Measurements from ENCODE around the gene HOXD9. TPM values are rescaled to one million over a fixed set of nuclear protein-coding genes. Genes with fewer than 3 reads are reported as not detected.

HOXD9 gene
- total RNA-seq, 1 experiment from 2014 or later = not detected

GRCh38 chr2:176088937-176089842 is 33.3 kb upstream of the HOXD9 start:
- Mint-ChIP-seq H3K9me3 (no peaks in the 10 kb centered on the region), H3K27ac (no peak overlapping the region), H3K4me1 (peaks cover 46% of the 10 kb centered on the region), H3K36me3 (peaks cover 9% of the 10 kb centered on the region), H3K27me3 (ENCODE audit: low read depth) (peaks cover 97% of the 10 kb centered on the region), H3K4me3 (no peak overlapping the region)
- ChIA-PET CTCF (interaction anchor here (0.9 to 2.4 kb wide), 4 partner anchors 9 to 22 kb away, joined by 3 to 27 read pairs (median 4); no protein-coding TSS in a partner anchor), POLR2A (no interaction called here)
- DNase-seq (ENCODE audit: low spot score) (no peak), ATAC-seq (no peak)
- TF ChIP-seq ATF1 (CRISPR knock-in tag; IDR thresholded peaks at IDR 0.05) = no peak
- no peak for TF ChIP-seq ZNF138 (CRISPR knock-in tag; conservative IDR thresholded peaks at IDR 0.05)
- TF ChIP-seq NFATC4 (CRISPR knock-in tag; IDR thresholded peaks at IDR 0.05) = no peak
- TF ChIP-seq, protein P1, sequence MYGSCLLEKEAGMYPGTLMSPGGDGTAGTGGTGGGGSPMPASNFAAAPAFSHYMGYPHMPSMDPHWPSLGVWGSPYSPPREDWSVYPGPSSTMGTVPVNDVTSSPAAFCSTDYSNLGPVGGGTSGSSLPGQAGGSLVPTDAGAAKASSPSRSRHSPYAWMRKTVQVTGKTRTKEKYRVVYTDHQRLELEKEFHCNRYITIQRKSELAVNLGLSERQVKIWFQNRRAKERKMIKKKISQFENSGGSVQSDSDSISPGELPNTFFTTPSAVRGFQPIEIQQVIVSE (CRISPR knock-in tag; IDR thresholded peaks at IDR 0.05; ENCODE audit: borderline replicate concordance) = no peak
- TF ChIP-seq CBFB (CRISPR knock-in tag; IDR thresholded peaks at IDR 0.05; ENCODE audit: low read depth) = no peak
- TF ChIP-seq, protein P2, sequence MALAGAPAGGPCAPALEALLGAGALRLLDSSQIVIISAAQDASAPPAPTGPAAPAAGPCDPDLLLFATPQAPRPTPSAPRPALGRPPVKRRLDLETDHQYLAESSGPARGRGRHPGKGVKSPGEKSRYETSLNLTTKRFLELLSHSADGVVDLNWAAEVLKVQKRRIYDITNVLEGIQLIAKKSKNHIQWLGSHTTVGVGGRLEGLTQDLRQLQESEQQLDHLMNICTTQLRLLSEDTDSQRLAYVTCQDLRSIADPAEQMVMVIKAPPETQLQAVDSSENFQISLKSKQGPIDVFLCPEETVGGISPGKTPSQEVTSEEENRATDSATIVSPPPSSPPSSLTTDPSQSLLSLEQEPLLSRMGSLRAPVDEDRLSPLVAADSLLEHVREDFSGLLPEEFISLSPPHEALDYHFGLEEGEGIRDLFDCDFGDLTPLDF (CRISPR knock-in tag; IDR thresholded peaks at IDR 0.05) = no peak
- TF ChIP-seq ZNF232 (CRISPR knock-in tag; IDR thresholded peaks at IDR 0.05) = no peak
- no peak for TF ChIP-seq IRF2 (CRISPR knock-in tag; IDR thresholded peaks at IDR 0.05; ENCODE audit: borderline replicate concordance, low read depth)
- no peak for TF ChIP-seq ELF4 (CRISPR knock-in tag; IDR thresholded peaks at IDR 0.05; ENCODE audit: low read depth)
- no peak for TF ChIP-seq SP1 (CRISPR knock-in tag; conservative IDR thresholded peaks at IDR 0.05)
- no peak for TF ChIP-seq FOXJ3 (CRISPR knock-in tag; IDR thresholded peaks at IDR 0.05; ENCODE audit: borderline replicate concordance)
- TF ChIP-seq GRHL2 (CRISPR knock-in tag; IDR thresholded peaks at IDR 0.05; ENCODE audit: insufficient replicate concordance, severe bottlenecking) = no peak
- TF ChIP-seq NFYB (CRISPR knock-in tag; conservative IDR thresholded peaks at IDR 0.05; ENCODE audit: low read depth) = no peak

DNA sequence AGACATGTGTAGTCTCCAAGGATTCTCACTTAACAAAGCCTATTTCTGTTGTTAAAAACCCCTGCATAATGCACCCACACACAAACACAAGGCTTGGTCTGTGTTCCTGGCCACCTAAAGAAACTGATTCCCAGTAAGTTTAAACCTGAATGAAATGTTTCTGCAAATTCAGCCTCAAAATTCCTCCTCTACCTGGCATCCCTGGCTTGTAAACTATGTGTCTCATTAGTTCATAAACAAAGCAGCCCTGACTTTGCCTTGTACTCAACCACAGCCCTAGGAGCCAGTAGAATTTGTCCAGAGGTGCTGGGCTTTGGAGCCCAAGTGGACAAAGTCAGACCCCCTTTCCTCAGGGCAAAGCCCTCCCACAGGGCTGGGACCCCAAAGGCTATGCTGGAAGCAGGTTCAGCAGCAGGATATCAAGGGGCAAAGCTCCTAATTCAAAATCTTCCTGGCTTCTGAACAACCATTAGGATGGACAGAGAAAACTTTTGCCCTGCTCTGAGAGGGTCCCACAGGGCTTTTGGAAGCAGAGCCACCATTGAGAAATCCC is 32.6 kb upstream of the HOXD9 start:
- no peaks in the 10 kb centered on the region for H3K9me3 Mint-ChIP-seq
- peaks cover 9% of the 10 kb centered on the region for H3K36me3 Mint-ChIP-seq
- ATAC-seq = no peak
- H3K4me1 Mint-ChIP-seq = peaks cover 48% of the 10 kb centered on the region
- no peak overlapping the region for H3K4me3 Mint-ChIP-seq
- H3K27ac Mint-ChIP-seq = no peak overlapping the region
- peaks cover 97% of the 10 kb centered on the region for H3K27me3 Mint-ChIP-seq (ENCODE audit: low read depth)
- POLR2A ChIA-PET = no interaction called here
- CTCF ChIA-PET = interaction anchor here (2.4 kb wide), 1 partner anchor 8 kb away, joined by 27 read pairs; no protein-coding TSS in a partner anchor
- DNase-seq (ENCODE audit: low spot score) = no peak
- TF ChIP-seq, protein P3, sequence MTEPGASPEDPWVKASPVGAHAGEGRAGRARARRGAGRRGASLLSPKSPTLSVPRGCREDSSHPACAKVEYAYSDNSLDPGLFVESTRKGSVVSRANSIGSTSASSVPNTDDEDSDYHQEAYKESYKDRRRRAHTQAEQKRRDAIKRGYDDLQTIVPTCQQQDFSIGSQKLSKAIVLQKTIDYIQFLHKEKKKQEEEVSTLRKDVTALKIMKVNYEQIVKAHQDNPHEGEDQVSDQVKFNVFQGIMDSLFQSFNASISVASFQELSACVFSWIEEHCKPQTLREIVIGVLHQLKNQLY (CRISPR knock-in tag; IDR thresholded peaks at IDR 0.05) = no peak
- TF ChIP-seq HMGA2 (CRISPR knock-in tag; IDR thresholded peaks at IDR 0.05) (no peak), TEAD1 (CRISPR knock-in tag; IDR thresholded peaks at IDR 0.05) (no peak), TCF7 (CRISPR knock-in tag; IDR thresholded peaks at IDR 0.05; ENCODE audit: low read depth) (no peak)
- TF ChIP-seq, protein P4, sequence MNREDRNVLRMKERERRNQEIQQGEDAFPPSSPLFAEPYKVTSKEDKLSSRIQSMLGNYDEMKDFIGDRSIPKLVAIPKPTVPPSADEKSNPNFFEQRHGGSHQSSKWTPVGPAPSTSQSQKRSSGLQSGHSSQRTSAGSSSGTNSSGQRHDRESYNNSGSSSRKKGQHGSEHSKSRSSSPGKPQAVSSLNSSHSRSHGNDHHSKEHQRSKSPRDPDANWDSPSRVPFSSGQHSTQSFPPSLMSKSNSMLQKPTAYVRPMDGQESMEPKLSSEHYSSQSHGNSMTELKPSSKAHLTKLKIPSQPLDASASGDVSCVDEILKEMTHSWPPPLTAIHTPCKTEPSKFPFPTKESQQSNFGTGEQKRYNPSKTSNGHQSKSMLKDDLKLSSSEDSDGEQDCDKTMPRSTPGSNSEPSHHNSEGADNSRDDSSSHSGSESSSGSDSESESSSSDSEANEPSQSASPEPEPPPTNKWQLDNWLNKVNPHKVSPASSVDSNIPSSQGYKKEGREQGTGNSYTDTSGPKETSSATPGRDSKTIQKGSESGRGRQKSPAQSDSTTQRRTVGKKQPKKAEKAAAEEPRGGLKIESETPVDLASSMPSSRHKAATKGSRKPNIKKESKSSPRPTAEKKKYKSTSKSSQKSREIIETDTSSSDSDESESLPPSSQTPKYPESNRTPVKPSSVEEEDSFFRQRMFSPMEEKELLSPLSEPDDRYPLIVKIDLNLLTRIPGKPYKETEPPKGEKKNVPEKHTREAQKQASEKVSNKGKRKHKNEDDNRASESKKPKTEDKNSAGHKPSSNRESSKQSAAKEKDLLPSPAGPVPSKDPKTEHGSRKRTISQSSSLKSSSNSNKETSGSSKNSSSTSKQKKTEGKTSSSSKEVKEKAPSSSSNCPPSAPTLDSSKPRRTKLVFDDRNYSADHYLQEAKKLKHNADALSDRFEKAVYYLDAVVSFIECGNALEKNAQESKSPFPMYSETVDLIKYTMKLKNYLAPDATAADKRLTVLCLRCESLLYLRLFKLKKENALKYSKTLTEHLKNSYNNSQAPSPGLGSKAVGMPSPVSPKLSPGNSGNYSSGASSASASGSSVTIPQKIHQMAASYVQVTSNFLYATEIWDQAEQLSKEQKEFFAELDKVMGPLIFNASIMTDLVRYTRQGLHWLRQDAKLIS (CRISPR knock-in tag; IDR thresholded peaks at IDR 0.05; ENCODE audit: borderline replicate concordance) = no peak
- TF ChIP-seq, protein P5, sequence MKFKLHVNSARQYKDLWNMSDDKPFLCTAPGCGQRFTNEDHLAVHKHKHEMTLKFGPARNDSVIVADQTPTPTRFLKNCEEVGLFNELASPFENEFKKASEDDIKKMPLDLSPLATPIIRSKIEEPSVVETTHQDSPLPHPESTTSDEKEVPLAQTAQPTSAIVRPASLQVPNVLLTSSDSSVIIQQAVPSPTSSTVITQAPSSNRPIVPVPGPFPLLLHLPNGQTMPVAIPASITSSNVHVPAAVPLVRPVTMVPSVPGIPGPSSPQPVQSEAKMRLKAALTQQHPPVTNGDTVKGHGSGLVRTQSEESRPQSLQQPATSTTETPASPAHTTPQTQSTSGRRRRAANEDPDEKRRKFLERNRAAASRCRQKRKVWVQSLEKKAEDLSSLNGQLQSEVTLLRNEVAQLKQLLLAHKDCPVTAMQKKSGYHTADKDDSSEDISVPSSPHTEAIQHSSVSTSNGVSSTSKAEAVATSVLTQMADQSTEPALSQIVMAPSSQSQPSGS (CRISPR knock-in tag; IDR thresholded peaks at IDR 0.05; ENCODE audit: borderline replicate concordance, low read depth) = no peak
- TF ChIP-seq, protein P6, sequence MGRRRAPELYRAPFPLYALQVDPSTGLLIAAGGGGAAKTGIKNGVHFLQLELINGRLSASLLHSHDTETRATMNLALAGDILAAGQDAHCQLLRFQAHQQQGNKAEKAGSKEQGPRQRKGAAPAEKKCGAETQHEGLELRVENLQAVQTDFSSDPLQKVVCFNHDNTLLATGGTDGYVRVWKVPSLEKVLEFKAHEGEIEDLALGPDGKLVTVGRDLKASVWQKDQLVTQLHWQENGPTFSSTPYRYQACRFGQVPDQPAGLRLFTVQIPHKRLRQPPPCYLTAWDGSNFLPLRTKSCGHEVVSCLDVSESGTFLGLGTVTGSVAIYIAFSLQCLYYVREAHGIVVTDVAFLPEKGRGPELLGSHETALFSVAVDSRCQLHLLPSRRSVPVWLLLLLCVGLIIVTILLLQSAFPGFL (CRISPR knock-in tag; IDR thresholded peaks at IDR 0.05; ENCODE audit: borderline replicate concordance) = no peak
- TF ChIP-seq, protein P7, sequence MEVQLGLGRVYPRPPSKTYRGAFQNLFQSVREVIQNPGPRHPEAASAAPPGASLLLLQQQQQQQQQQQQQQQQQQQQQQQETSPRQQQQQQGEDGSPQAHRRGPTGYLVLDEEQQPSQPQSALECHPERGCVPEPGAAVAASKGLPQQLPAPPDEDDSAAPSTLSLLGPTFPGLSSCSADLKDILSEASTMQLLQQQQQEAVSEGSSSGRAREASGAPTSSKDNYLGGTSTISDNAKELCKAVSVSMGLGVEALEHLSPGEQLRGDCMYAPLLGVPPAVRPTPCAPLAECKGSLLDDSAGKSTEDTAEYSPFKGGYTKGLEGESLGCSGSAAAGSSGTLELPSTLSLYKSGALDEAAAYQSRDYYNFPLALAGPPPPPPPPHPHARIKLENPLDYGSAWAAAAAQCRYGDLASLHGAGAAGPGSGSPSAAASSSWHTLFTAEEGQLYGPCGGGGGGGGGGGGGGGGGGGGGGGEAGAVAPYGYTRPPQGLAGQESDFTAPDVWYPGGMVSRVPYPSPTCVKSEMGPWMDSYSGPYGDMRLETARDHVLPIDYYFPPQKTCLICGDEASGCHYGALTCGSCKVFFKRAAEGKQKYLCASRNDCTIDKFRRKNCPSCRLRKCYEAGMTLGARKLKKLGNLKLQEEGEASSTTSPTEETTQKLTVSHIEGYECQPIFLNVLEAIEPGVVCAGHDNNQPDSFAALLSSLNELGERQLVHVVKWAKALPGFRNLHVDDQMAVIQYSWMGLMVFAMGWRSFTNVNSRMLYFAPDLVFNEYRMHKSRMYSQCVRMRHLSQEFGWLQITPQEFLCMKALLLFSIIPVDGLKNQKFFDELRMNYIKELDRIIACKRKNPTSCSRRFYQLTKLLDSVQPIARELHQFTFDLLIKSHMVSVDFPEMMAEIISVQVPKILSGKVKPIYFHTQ (CRISPR knock-in tag; IDR thresholded peaks at IDR 0.05) = no peak

Measured in WTC11 (cell line).